CD14-positive monocyte (primary cell): ENCODE measurements around the gene SLC38A2. TPM values are rescaled to one million over a fixed set of nuclear protein-coding genes. Genes with fewer than 3 reads are reported as not detected.

Experiments used
- DNase-seq, 3 donors: peaks; one replicate each; pipeline ENCODE4 v3.0.0-alpha.2; 2011 to 2022
- H2AFZ ChIP-seq: 2 replicates; pipeline ENCODE4 v1.6.0; 2012; ENCODE audit warnings: mild to moderate bottlenecking, low read depth, low read length, inconsistent platforms; ENCODE audit not compliant: insufficient read depth, poor library complexity, severe bottlenecking
- H3K27ac ChIP-seq, 2 donors: 1 replicate in 1 of 2; 2 replicates in 1 of 2; pipeline ENCODE4 v1.5.1; 2012 to 2013; ENCODE audit warnings: low read length in 2 of 2, control low read depth in 1 of 2, inconsistent platforms in 1 of 2, low read depth in 1 of 2, mild to moderate bottlenecking in 1 of 2
- H3K27me3 ChIP-seq, 2 donors: one replicate each; pipeline versions ENCODE4 v1.6.0 to v1.6.1; 2011 to 2013; ENCODE audit warnings: low read length in 2 of 2; ENCODE audit not compliant: control insufficient read depth in 2 of 2, insufficient read depth in 2 of 2
- H3K36me3 ChIP-seq, 2 donors: replicated peaks in 1 of 2; 1 replicate in 1 of 2; 2 replicates in 1 of 2; pipeline versions ENCODE4 v1.5.1 to v1.6.1; 2012 to 2013; ENCODE audit warnings: low read length in 2 of 2, control low read depth in 1 of 2, inconsistent platforms in 1 of 2, mild to moderate bottlenecking in 1 of 2; ENCODE audit not compliant: insufficient read depth in 2 of 2, control insufficient read depth in 1 of 2
- H3K4me1 ChIP-seq, 2 donors: 1 replicate in 1 of 2; 2 replicates in 1 of 2; pipeline versions ENCODE4 v1.5.1 to v1.6.1; 2012 to 2013; ENCODE audit warnings: low read length in 2 of 2, control low read depth in 1 of 2, inconsistent platforms in 1 of 2, mild to moderate bottlenecking in 1 of 2, moderate library complexity in 1 of 2; ENCODE audit not compliant: insufficient read depth in 2 of 2, control insufficient read depth in 1 of 2
- H3K4me2 ChIP-seq: replicated peaks from 2 replicates; pipeline ENCODE3; 2012; ENCODE audit warnings: low read length, moderate library complexity, mild to moderate bottlenecking; ENCODE audit not compliant: poor library complexity, severe bottlenecking; ENCODE audit errors: extremely low read depth
- H3K4me3 ChIP-seq, 3 experiments: fragments of 200-600 bp in 1 of 3; sonication (generic) in 1 of 3; replicated peaks in 1 of 3; 1 replicate in 2 of 3; 2 replicates in 1 of 3; pipeline ENCODE4 v1.5.1; 2011 to 2013; ENCODE audit warnings: low read length in 3 of 3, mild to moderate bottlenecking in 3 of 3, control low read depth in 2 of 3, low read depth in 2 of 3, inconsistent platforms in 1 of 3, moderate library complexity in 1 of 3
- H3K79me2 ChIP-seq: 2 replicates; pipeline ENCODE4 v1.6.0; 2012; ENCODE audit warnings: mild to moderate bottlenecking, control low read depth, inconsistent platforms, low read length, moderate library complexity; ENCODE audit not compliant: insufficient read depth
- H3K9ac ChIP-seq: 2 replicates; pipeline ENCODE4 v1.6.0; 2017; ENCODE audit warnings: low read length, mild to moderate bottlenecking; ENCODE audit not compliant: insufficient read depth, poor library complexity, severe bottlenecking
- H3K9me3 ChIP-seq, 2 donors: replicated peaks in 1 of 2; 1 replicate in 1 of 2; 2 replicates in 1 of 2; pipeline versions ENCODE4 v1.5.1 to v1.6.1; 2012 to 2013; ENCODE audit warnings: low read length in 2 of 2, control low read depth in 1 of 2; ENCODE audit not compliant: control insufficient read depth in 1 of 2, insufficient read depth in 1 of 2
- H4K20me1 ChIP-seq: 2 replicates; pipeline ENCODE4 v1.6.0; 2012; ENCODE audit warnings: mild to moderate bottlenecking, low read length, control low read depth, moderate library complexity; ENCODE audit not compliant: insufficient read depth
- H3K27ac Mint-ChIP-seq, 7 donors: one replicate each; pipeline ENCODE4 v1.8.0; 2020; ENCODE audit warnings: mild to moderate bottlenecking in 7 of 7, mixed read lengths in 7 of 7, moderate library complexity in 6 of 7, inconsistent platforms in 2 of 7
- H3K27me3 Mint-ChIP-seq, 3 donors: one replicate each; pipeline ENCODE4 v1.8.0; 2021 to 2022; ENCODE audit warnings: low read depth in 3 of 3, mild to moderate bottlenecking in 3 of 3, mixed read lengths in 3 of 3, moderate library complexity in 3 of 3, inconsistent platforms in 1 of 3
- H3K36me3 Mint-ChIP-seq, 2 donors: one replicate each; pipeline ENCODE4 v1.8.0; 2020; ENCODE audit warnings: mixed read lengths in 2 of 2, inconsistent platforms in 1 of 2, mild to moderate bottlenecking in 1 of 2
- H3K4me1 Mint-ChIP-seq: one replicate; pipeline ENCODE4 v1.8.0; 2020; ENCODE audit warnings: mild to moderate bottlenecking, mixed read lengths
- H3K4me3 Mint-ChIP-seq, 2 donors: one replicate each; pipeline ENCODE4 v1.8.0; 2020; ENCODE audit warnings: mild to moderate bottlenecking in 2 of 2, mixed read lengths in 2 of 2, moderate library complexity in 1 of 2
- H3K9me3 Mint-ChIP-seq, 7 donors: one replicate each; pipeline ENCODE4 v1.8.0; 2020 to 2022; ENCODE audit warnings: mixed read lengths in 7 of 7, mild to moderate bottlenecking in 6 of 7, moderate library complexity in 6 of 7, inconsistent platforms in 2 of 7
- WGBS: methylation state at CpG from one replicate; pipeline ENCODE4 v1.1.5; 2013; ENCODE audit warnings: missing lambda C conversion rate; ENCODE audit not compliant: insufficient coverage; 5-methylcytosine and 5-hydroxymethylcytosine counted together
- intact Hi-C, 2 donors: fragments of 100-400 bp; cut with micrococcal nuclease; formaldehyde crosslinking; loops; one replicate each; pipeline versions ENCODE4 v1.15.0 to v1.15.1; 2023
- polyA plus RNA-seq, 3 donors: library from polyadenylated mRNA; depleted of rRNA in 1 of 3; unstranded in 2 of 3; stranded (reverse) in 1 of 3; fragments of 300-500 nt in 2 of 3; fragments of >200 nt in 1 of 3; fragmentation: Illumina TruSeq in 2 of 3; gene quantifications; 1 replicate in 2 of 3; 2 replicates in 1 of 3; pipeline ENCODE4 v1.2.3, GENCODE V29; 2012 to 2021
- TF ChIP-seq, protein P1 (sequence below): fragments of 200-600 bp; IDR thresholded peaks from one replicate; pipeline ENCODE4 v1.8.0; 2022; ENCODE audit warnings: antibody characterized with exemption, mild to moderate bottlenecking

Gene SLC38A2
- polyA plus RNA-seq, 3 donors: 33.8 to 116 (median 48.7) TPM

DNA sequence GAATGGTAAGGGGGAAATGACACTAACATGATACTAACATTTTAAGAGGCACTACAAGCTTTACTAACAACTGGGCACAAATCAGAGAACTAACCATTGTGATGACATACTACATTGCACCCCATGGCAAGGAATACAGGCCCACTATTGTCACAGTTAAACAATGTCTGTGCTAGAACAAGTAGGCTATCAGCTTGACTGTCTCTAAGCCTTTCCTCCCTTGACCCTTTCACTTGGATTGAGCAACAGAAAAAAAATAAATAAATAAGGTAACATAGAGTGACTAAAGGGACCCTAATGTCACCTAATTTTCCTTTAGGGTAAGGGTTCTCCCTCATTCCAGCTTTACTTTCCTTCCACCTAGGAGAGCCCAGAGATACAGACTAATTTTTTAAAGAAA is 4.4 kb downstream of the SLC38A2 start:
- Mint-ChIP-seq H3K9me3 (peaks cover 0 to 3% (median 0%) of the 10 kb centered on the region in 7 donors), H3K27ac (peak overlapping the region; percentile 55 to 88 (median 83)), H3K27me3 (peaks cover 0 to 10% (median 0%) of the 10 kb centered on the region in 3 donors), H3K36me3 (peaks cover 66 to 67% of the 10 kb centered on the region in 2 donors), H3K4me3 (peak overlapping the region in 1 of 2 donors; percentile 6), H3K4me1 (peaks cover 44% of the 10 kb centered on the region)
- Histone ChIP-seq H3K36me3 (peaks cover 73% of the 10 kb centered on the region in 2 donors), H3K9me3 (no peaks in the 10 kb centered on the region), H3K27ac (peak overlapping the region; percentile 29 to 98), H4K20me1 (peaks cover 93% of the 10 kb centered on the region), H3K79me2 (peaks cover 99% of the 10 kb centered on the region), H3K4me1 (peaks cover 37 to 55% of the 10 kb centered on the region in 2 donors), H3K4me3 (peak overlapping the region in 1 of 3 experiments; percentile 97), H3K27me3 (no peaks in the 10 kb centered on the region), H2AFZ (no peak overlapping the region), H3K4me2 (peak overlapping the region; percentile 98), H3K9ac (no peak overlapping the region)
- TF ChIP-seq, protein P1, sequence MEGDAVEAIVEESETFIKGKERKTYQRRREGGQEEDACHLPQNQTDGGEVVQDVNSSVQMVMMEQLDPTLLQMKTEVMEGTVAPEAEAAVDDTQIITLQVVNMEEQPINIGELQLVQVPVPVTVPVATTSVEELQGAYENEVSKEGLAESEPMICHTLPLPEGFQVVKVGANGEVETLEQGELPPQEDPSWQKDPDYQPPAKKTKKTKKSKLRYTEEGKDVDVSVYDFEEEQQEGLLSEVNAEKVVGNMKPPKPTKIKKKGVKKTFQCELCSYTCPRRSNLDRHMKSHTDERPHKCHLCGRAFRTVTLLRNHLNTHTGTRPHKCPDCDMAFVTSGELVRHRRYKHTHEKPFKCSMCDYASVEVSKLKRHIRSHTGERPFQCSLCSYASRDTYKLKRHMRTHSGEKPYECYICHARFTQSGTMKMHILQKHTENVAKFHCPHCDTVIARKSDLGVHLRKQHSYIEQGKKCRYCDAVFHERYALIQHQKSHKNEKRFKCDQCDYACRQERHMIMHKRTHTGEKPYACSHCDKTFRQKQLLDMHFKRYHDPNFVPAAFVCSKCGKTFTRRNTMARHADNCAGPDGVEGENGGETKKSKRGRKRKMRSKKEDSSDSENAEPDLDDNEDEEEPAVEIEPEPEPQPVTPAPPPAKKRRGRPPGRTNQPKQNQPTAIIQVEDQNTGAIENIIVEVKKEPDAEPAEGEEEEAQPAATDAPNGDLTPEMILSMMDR: no peak
- no peak for DNase-seq
- intact Hi-C loops: no loop called here

DNA sequence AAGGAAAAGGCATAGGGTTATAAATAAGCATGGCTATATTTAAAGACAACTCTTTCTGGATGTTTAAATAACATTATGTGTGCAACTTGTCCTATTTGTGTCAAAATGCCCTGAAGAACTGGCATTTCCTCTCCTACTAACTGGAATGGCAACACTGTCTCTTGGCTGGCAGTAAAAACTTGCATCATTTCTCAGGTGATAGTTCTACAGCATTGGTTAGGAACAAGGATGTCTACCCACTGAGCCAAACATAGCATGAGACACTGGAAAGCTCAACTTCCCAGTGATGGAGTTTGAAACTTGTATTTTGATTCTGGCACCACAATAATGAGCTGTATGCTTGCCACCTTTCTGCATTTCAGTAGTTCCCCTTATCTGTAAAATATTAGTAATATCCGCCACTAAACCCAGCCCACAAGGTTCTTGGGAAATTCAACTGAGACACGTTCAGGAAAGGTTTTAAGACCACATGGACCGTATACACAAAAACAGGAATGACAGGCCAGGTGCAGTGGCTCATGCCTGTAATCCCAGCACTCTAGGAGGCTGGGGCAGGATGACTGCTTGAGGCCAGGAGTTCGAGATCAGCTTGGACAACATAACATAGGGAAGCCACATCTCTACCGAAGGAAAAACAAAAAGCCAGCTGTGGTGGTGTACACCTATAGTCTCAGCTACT is 5.1 kb downstream of the SLC38A2 start:
- H3K4me1 Mint-ChIP-seq: peaks cover 49% of the 10 kb centered on the region
- intact Hi-C loops: no loop called here
- TF ChIP-seq, protein P1: no peak
- Histone ChIP-seq H3K9ac (no peak overlapping the region), H3K9me3 (no peaks in the 10 kb centered on the region), H3K36me3 (peaks cover 79 to 80% of the 10 kb centered on the region in 2 donors), H3K27ac (peak overlapping the region; percentile 29 to 98), H3K27me3 (no peaks in the 10 kb centered on the region), H3K4me2 (peak overlapping the region; percentile 98), H3K4me3 (peak overlapping the region in 1 of 3 experiments; percentile 97), H2AFZ (no peak overlapping the region), H3K79me2 (peaks cover 99% of the 10 kb centered on the region), H4K20me1 (peaks cover 100% of the 10 kb centered on the region), H3K4me1 (peaks cover 37 to 56% of the 10 kb centered on the region in 2 donors)
- peaks cover 72 to 73% of the 10 kb centered on the region in 2 donors for H3K36me3 Mint-ChIP-seq
- peaks cover 0 to 2% (median 0%) of the 10 kb centered on the region in 7 donors for H3K9me3 Mint-ChIP-seq
- peak overlapping the region; percentile 6 to 44 for H3K4me3 Mint-ChIP-seq
- WGBS: 72% methylated on average over 2 of the region's 5 CpGs
- H3K27me3 Mint-ChIP-seq: peaks cover 0 to 9% (median 0%) of the 10 kb centered on the region in 3 donors
- DNase-seq: peak in 1 of 3 donors; percentile 25
- H3K27ac Mint-ChIP-seq: peak overlapping the region; percentile 31 to 88 (median 83)
